GM12892 (cell line): ENCODE results near the gene PCDHGB7.

Source experiments
- POLR2A ChIP-seq: IDR thresholded peaks from 2 replicates; pipeline ENCODE4 v1.6.1; 2011; ENCODE audit warnings: low read depth, low read length, control low read depth
- POLR2AphosphoS5 ChIP-seq: IDR thresholded peaks from 2 replicates; pipeline ENCODE4 v1.6.1; 2011; ENCODE audit warnings: low read depth, low read length, control low read depth
- TAF1 ChIP-seq: IDR thresholded peaks from 2 replicates; pipeline ENCODE4 v1.6.1; 2011; ENCODE audit warnings: low read depth, mild to moderate bottlenecking, control low read depth, low read length, borderline replicate concordance

- TF ChIP-seq POLR2A, result peak; percentile 27; the same call in 1 of the 2 replicates
- TF ChIP-seq POLR2AphosphoS5, result no peak
- TF ChIP-seq TAF1, result no peak
These were observed 47.3 kb upstream of the PCDHGB7 start, which contains the start of gene PCDHGB3 for GRCh38 chr5:141369994-141370848.
